Pancreas (tissue), 10 donors: ENCODE data around the gene LDOC1. TPM values are rescaled to one million over a fixed set of nuclear protein-coding genes. Genes with fewer than 3 reads are reported as not detected.
"Not testable (repeated sequence)": the region's sequence is repeated elsewhere in the genome, so short reads cannot be mapped to it uniquely, and the experiment has no call there.

Source experiments
- ATAC-seq, 4 donors: fragments of 200-7000 bp; cut with Tn5 transposase; one replicate each; pipeline versions ENCODE4 v1.8.0 to v1.9.1; 2020; ENCODE audit warnings: mild to moderate bottlenecking in 4 of 4, moderate library complexity in 4 of 4
- DNase-seq, 6 donors: peaks; one replicate each; pipeline ENCODE4 v3.0.0-alpha.2; 2020
- FAIRE-seq: peaks from 2 replicates; lab custom pipeline; 2012; peaks lifted over from hg19 to GRCh38; lab: Jason Lieb, UNC
- H3K27ac ChIP-seq, 4 donors: fragments of 200-600 bp; sonication (generic); 1 replicate in 3 of 4; 2 replicates in 1 of 4; pipeline versions ENCODE4 v1.5.0 to v1.8.0; 2020
- H3K27me3 ChIP-seq, 4 donors: fragments of 200-600 bp; one replicate each; pipeline ENCODE4 v1.8.0; 2021
- H3K36me3 ChIP-seq, 3 donors: fragments of 200-600 bp; sonication (generic) in 1 of 3; one replicate each; pipeline versions ENCODE4 v1.5.0 to v1.8.0; 2020 to 2021
- H3K4me1 ChIP-seq, 3 donors: fragments of 200-600 bp; one replicate each; pipeline ENCODE4 v1.8.0; 2021
- H3K4me3 ChIP-seq, 4 donors: fragments of 200-600 bp; sonication (generic) in 2 of 4; one replicate each; pipeline versions ENCODE4 v1.5.0 to v1.8.0; 2020 to 2021
- H3K9me3 ChIP-seq, 4 donors: fragments of 200-600 bp; one replicate each; pipeline ENCODE4 v1.8.0; 2021
- CTCF ChIP-seq, 4 donors: fragments of 200-600 bp; sonication (generic) in 3 of 4; IDR thresholded peaks; one replicate each; pipeline versions ENCODE4 v1.5.0 to v1.8.0; 2021; ENCODE audit warnings: antibody characterized with exemption in 4 of 4
- WGBS, 2 donors: extraction: QIAGEN DNeasy Blood & Tissue Kit; methylation state at CpG; one replicate each; pipeline ENCODE4 v1.1.7; 2013; 5-methylcytosine and 5-hydroxymethylcytosine counted together
- intact Hi-C, 3 donors: fragments of 100-400 bp; cut with DNase I; formaldehyde crosslinking; loops; one replicate each; pipeline versions ENCODE4 v1.11.1 to v1.14.2; 2022
- polyA plus RNA-seq, 2 donors: library from polyadenylated mRNA; stranded (reverse); fragments of 200-250 nt; gene quantifications; one replicate each; pipeline ENCODE4 v1.2.3, GENCODE V29; 2013
- total RNA-seq, 6 donors: library from RNA; stranded (reverse); fragmentation: NEBNext Ultra II Directional in 4 of 6; extraction: Animal tissue kit (Norgen Biotek cat#: 25700) in 4 of 6; gene quantifications; one replicate each; pipeline versions ENCODE4 v1.2.1 to v1.2.4, GENCODE V29; 2021 to 2023
- donor health status: healthy with polysubstance abuse.
- donor health status: DM: no; HTN: no; CAD: no; lungs with moderate emphysema.
- donor health status: DM: no; HTN: no; CAD: no.
- donor health status: control.
- donor health status: control.
- donor health status: Bipolar disorder and iron deficiency.
- donor health status: DM: yes; HTN: yes; CAD: no.
- donor health status: DM: no; HTN: no; CAD: no.
- donor health status: DM: no; HTN: no; CAD: no.
- donor health status: DM: yes; HTN: yes; CAD: no.

LDOC1 gene
- total and polyA plus RNA-seq, 8 donors: 6.3 to 36.7 (median 10.0) TPM

- no peak for ATAC-seq
- no peak for FAIRE-seq
- WGBS, 2 donors: 78% methylated on average over 3 of the region's 3 CpGs
Measured at GRCh38 chrX:141201962-141202361, 25.0 kb upstream of the LDOC1 start.

DNA sequence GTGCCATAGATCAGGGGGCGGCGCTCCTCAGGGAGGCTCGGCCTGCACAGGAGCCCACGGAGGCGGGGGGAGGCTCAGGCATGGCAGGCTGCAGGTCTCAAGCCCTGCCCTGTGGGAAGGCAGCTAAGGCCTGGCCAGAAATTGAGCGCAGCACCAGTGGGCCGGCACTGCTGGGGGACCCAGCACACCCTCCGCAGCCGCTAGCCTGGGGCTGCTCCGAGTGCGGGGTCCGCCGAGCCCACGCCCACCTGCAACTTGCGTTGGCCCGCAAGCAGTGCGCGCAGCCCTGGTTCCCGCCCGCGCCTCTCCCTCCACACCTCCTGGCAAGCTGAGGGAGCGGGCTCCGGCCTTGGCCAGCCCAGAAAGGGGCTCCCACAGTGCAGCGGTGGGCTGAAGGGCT lies 11.6 kb upstream of the LDOC1 start:
- peak in 1 of 6 donors; percentile 42 for DNase-seq
- H3K4me1 ChIP-seq, H3K36me3 ChIP-seq, H3K4me3 ChIP-seq, H3K9me3 ChIP-seq, ATAC-seq, intact Hi-C loops, FAIRE-seq, H3K27ac ChIP-seq: not testable (repeated sequence)
- WGBS, 2 donors: 94 to 95% methylated on average over 22 to 24 of the region's 24 CpGs
- peaks cover 0 to 18% (median 0%) of the 10 kb centered on the region in 4 donors for H3K27me3 ChIP-seq

More at GRCh38 chrX:141201962-141202361, 25.0 kb upstream of the LDOC1 start:
- Histone ChIP-seq H3K36me3 (no peaks in the 10 kb centered on the region), H3K4me3 (no peak overlapping the region), H3K4me1 (no peaks in the 10 kb centered on the region), H3K9me3 (no peaks in the 10 kb centered on the region), H3K27me3 (peaks cover 0 to under 1% (median 0%) of the 10 kb centered on the region in 4 donors), H3K27ac (no peak overlapping the region)
- DNase-seq: no peak
- TF ChIP-seq CTCF (IDR thresholded peaks at IDR 0.05): no peak
- intact Hi-C loops: no loop called here

DNA sequence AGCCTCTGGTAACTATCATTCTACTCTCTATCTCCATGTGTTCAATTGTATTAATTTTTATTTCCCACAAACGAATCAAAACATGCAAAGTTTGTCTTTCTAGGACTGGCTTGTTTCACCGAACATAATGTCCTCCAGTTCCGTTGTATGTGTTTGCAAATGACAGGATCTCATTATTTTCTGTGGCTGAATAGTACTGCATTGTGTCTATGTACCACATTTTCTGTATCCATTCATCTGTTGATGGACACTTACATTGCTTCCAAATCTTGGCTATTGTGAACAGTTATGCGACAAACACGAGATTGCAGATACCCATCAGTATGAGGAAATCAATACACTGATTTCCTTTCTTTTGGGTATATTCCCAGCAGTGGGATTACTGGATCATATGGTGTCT lies 8.4 kb upstream of the LDOC1 start:
- Histone ChIP-seq H3K27ac (no peak overlapping the region), H3K4me3 (no peak overlapping the region), H3K36me3 (no peaks in the 10 kb centered on the region), H3K4me1 (no peaks in the 10 kb centered on the region), H3K9me3 (no peaks in the 10 kb centered on the region), H3K27me3 (peaks cover 0 to 5% (median 0%) of the 10 kb centered on the region in 4 donors)
- ATAC-seq (no peak), DNase-seq (no peak), FAIRE-seq (no peak)
- no peak for TF ChIP-seq CTCF (IDR thresholded peaks at IDR 0.05)
- intact Hi-C loops: no loop called here
- 63 to 66% methylated on average over 5 of the region's 5 CpGs for WGBS, 2 donors

DNA sequence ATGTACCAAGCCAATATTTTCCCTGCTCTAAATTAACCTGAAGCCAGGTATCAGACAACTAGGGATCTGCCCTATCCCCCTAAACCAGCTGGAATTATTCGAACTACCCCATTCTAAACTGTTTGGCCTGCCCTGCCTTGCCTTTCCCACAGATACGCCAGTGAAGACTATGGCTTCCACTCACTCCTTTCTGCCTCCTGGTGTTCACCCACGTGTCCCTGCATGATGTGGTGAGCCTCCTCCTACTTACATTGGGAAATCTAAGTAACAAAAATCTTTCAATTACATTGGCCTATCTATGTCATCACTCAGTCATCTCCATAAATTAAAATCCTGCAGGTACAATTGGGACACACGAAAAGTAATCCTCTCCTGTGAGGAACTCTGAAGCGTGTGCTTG lies 6.1 kb upstream of the LDOC1 start:
- no peaks in the 10 kb centered on the region for H3K27me3 ChIP-seq

DNA sequence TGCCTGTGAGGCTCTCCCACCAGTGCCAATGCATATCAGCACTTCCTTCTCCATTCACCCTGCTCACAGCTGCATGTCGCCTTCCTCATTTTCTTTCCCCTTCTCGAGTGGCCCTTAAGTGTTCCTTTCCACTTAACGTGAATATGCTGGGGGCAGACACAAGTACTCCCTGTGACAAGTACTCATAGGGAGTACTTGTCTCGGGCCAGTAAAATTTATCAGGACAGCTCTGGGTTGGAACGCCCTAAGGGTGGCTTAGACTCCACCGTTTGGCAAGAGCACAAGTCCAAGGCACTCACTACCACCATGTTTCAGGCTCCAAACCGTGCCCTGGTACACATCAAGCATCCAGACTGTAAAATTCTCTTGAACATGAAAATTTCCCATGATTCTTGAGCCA lies 3.9 kb upstream of the LDOC1 start:
- H3K36me3 ChIP-seq: no peaks in the 10 kb centered on the region
- H3K27me3 ChIP-seq: no peaks in the 10 kb centered on the region
- TF ChIP-seq CTCF (IDR thresholded peaks at IDR 0.05): no peak
- DNase-seq: no peak
- no peak overlapping the region for H3K4me3 ChIP-seq
- 56 to 69% methylated on average over 7 of the region's 7 CpGs for WGBS, 2 donors
- ATAC-seq: no peak
- FAIRE-seq: no peak
- intact Hi-C loops: no loop called here
- H3K4me1 ChIP-seq: no peaks in the 10 kb centered on the region
- no peak overlapping the region for H3K27ac ChIP-seq
- H3K9me3 ChIP-seq: no peaks in the 10 kb centered on the region

More for the DNA sequence above, 6.1 kb upstream of the LDOC1 start:
- intact Hi-C loops: no loop called here
- Histone ChIP-seq H3K4me1 (no peaks in the 10 kb centered on the region), H3K36me3 (no peaks in the 10 kb centered on the region), H3K27ac (no peak overlapping the region), H3K4me3 (no peak overlapping the region), H3K9me3 (no peaks in the 10 kb centered on the region)
- DNase-seq (no peak), ATAC-seq (no peak), FAIRE-seq (no peak)
- TF ChIP-seq CTCF (IDR thresholded peaks at IDR 0.05): no peak
- WGBS, 2 donors: 62 to 65% methylated on average over 5 of the region's 5 CpGs
